GM12878 (cell line): Measurements from ENCODE around the gene GRIPAP1. TPM values are rescaled to one million over a fixed set of nuclear protein-coding genes. Genes with fewer than 3 reads are reported as not detected.
A peak's percentile ranks its signal among the peaks of the same experiment; 100 is the strongest.

Experiments used
- ATAC-seq: fragments of 200-7000 bp; cut with Tn5 transposase; 3 replicates; pipeline ENCODE4 v1.9.1; 2020; ENCODE audit warnings: mild to moderate bottlenecking, moderate library complexity
- BruUV-seq: library from RNA; stranded (reverse); fragments of 400-500 nt; replicated peaks from 2 replicates; lab custom pipeline; 2021; lab: Mats Ljungman, UMichigan
- CTCF ChIA-PET: fragments of 300-600 bp; sonication (Branson Sonifier 250); formaldehyde crosslinking; extraction: SDS; loops from one replicate; lab custom pipeline; 2021; ENCODE audit warnings: inconsistent platforms; lab: Yijun Ruan, JAX
- POLR2A ChIA-PET: fragments of 350-600 bp; formaldehyde crosslinking; extraction: SDS; loops from one replicate; lab custom pipeline; 2021; ENCODE audit warnings: inconsistent platforms; lab: Charles Lee
- RAD21 ChIA-PET: fragments of 300-600 bp; sonication (Branson Sonifier 250); formaldehyde crosslinking; loops from one replicate; lab custom pipeline; 2023; ENCODE audit warnings: antibody characterized with exemption; ENCODE audit not compliant: unreplicated experiment; lab: Charles Lee
- SMC1A ChIA-PET: fragments of 300-600 bp; sonication (Branson Sonifier 250); formaldehyde crosslinking; loops from one replicate; lab custom pipeline; 2023; ENCODE audit not compliant: unreplicated experiment, uncharacterized antibody; lab: Charles Lee
- DNase-seq: peaks from one replicate; pipeline ENCODE4 v3.0.0-alpha.2; 2011; ENCODE audit warnings: low read depth, low spot score
- FAIRE-seq: peaks from 3 replicates; lab custom pipeline; 2011; peaks lifted over from hg19 to GRCh38; lab: Jason Lieb, UNC
- H2AFZ ChIP-seq: 2 replicates; pipeline ENCODE4 v1.6.0; 2011; ENCODE audit warnings: low read depth, low read length, control low read depth; ENCODE audit not compliant: control insufficient read depth
- H3K27ac ChIP-seq: 2 replicates; pipeline ENCODE4 v1.5.1; 2011; ENCODE audit warnings: control low read depth; ENCODE audit not compliant: control insufficient read depth, insufficient read depth
- H3K27me3 ChIP-seq, 2 experiments: replicated peaks in 1 of 2; 2 replicates each; pipeline versions ENCODE4 v1.6.0 to v1.6.1; 2011; ENCODE audit warnings: low read length in 1 of 2; ENCODE audit not compliant: control insufficient read depth in 2 of 2, insufficient read depth in 2 of 2
- H3K36me3 ChIP-seq, 2 experiments: 2 replicates each; pipeline ENCODE4 v1.5.1; 2011; ENCODE audit warnings: low read length in 1 of 2; ENCODE audit not compliant: control insufficient read depth in 2 of 2, insufficient read depth in 2 of 2
- H3K4me1 ChIP-seq: 2 replicates; pipeline ENCODE4 v1.6.1; 2011; ENCODE audit warnings: mild to moderate bottlenecking, low read length, moderate library complexity, mixed read lengths; ENCODE audit not compliant: control insufficient read depth, insufficient read depth
- H3K4me2 ChIP-seq: 2 replicates; pipeline ENCODE4 v1.6.0; 2011; ENCODE audit warnings: control low read depth; ENCODE audit not compliant: control insufficient read depth, insufficient read depth
- H3K4me3 ChIP-seq: fragments of 200-600 bp; sonication (generic); 2 replicates; pipeline ENCODE4 v1.5.1; 2016
- H3K79me2 ChIP-seq: 2 replicates; pipeline ENCODE4 v1.6.0; 2011; ENCODE audit warnings: low read length; ENCODE audit not compliant: control insufficient read depth, insufficient read depth
- H3K9ac ChIP-seq: 2 replicates; pipeline ENCODE4 v1.8.0; 2011; ENCODE audit warnings: low read length, control low read depth, mixed read lengths; ENCODE audit not compliant: control insufficient read depth, insufficient read depth
- H3K9me3 ChIP-seq: replicated peaks from 3 replicates; pipeline ENCODE4 v1.5.1; 2011; ENCODE audit warnings: mild to moderate bottlenecking, low read length; ENCODE audit not compliant: control insufficient read depth, insufficient read depth
- H4K20me1 ChIP-seq: 2 replicates; pipeline ENCODE4 v1.6.0; 2011; ENCODE audit not compliant: control insufficient read depth, insufficient read depth
- ASH2L ChIP-seq: fragments of 300-600, 200-600 bp; sonication (generic); IDR thresholded peaks from 2 replicates; pipeline ENCODE4 v1.6.1; 2017; ENCODE audit warnings: low read depth, mild to moderate bottlenecking, borderline replicate concordance
- BHLHE40 ChIP-seq, 2 experiments: fragments of 450-650 bp in 1 of 2; IDR thresholded peaks; 2 replicates each; pipeline ENCODE4 v1.6.1; 2011 to 2017; ENCODE audit warnings: low read depth in 2 of 2, borderline replicate concordance in 1 of 2, improper control_type of control experiment in 1 of 2, low read length in 1 of 2, mild to moderate bottlenecking in 1 of 2
- BRCA1 ChIP-seq: IDR thresholded peaks from 2 replicates; pipeline ENCODE4 v1.6.1; 2011; ENCODE audit warnings: low read depth, low read length, improper control_type of control experiment
- CBX5 ChIP-seq: sonication (generic); IDR thresholded peaks from 2 replicates; pipeline ENCODE4 v1.6.1; 2016; ENCODE audit warnings: low read depth, moderate library complexity, mild to moderate bottlenecking, inconsistent platforms
- DPF2 ChIP-seq: fragments of 450-650 bp; IDR thresholded peaks from 2 replicates; pipeline ENCODE4 v1.6.1; 2017; ENCODE audit warnings: mild to moderate bottlenecking
- FOS ChIP-seq: IDR thresholded peaks from 3 replicates; pipeline ENCODE4 v1.6.1; 2011; ENCODE audit warnings: borderline replicate concordance; ENCODE audit not compliant: insufficient read length; ENCODE audit errors: extremely low read depth
- GABPA ChIP-seq: IDR thresholded peaks from 2 replicates; pipeline ENCODE4 v1.6.1; 2014; ENCODE audit warnings: antibody characterized with exemption, low read depth, mild to moderate bottlenecking, inconsistent platforms
- HDGF ChIP-seq: fragments of 450-650 bp; IDR thresholded peaks from 2 replicates; pipeline ENCODE4 v1.6.1; 2016; ENCODE audit warnings: antibody characterized with exemption
- KLF5 ChIP-seq: fragments of 450-650 bp; IDR thresholded peaks from 2 replicates; pipeline ENCODE4 v1.6.1; 2014; ENCODE audit warnings: mild to moderate bottlenecking; ENCODE audit not compliant: partially characterized antibody
- MEF2A ChIP-seq: IDR thresholded peaks from 2 replicates; pipeline ENCODE4 v1.6.1; 2011; ENCODE audit warnings: low read depth, mild to moderate bottlenecking, low read length, moderate library complexity; ENCODE audit not compliant: insufficient read depth
- MXI1 ChIP-seq: fragments of 150-350 bp; IDR thresholded peaks from 2 replicates; pipeline ENCODE4 v1.6.1; 2011; ENCODE audit warnings: low read depth, mild to moderate bottlenecking, inconsistent platforms, low read length, improper control_type of control experiment
- NFYB ChIP-seq: IDR thresholded peaks from 2 replicates; pipeline ENCODE4 v1.6.1; 2011; ENCODE audit warnings: low read depth, mild to moderate bottlenecking, low read length, improper control_type of control experiment, moderate library complexity; ENCODE audit not compliant: insufficient read depth
- NR2C2 ChIP-seq: IDR thresholded peaks from 2 replicates; pipeline ENCODE4 v1.6.1; 2011; ENCODE audit warnings: borderline replicate concordance, low read depth; ENCODE audit not compliant: control insufficient read depth, insufficient read length
- POLR2A ChIP-seq: IDR thresholded peaks from 2 replicates; pipeline ENCODE4 v1.6.1; 2011; ENCODE audit warnings: low read depth, mild to moderate bottlenecking, low read length
- SIX5 ChIP-seq: IDR thresholded peaks from 2 replicates; pipeline ENCODE4 v1.6.1; 2011; ENCODE audit warnings: mild to moderate bottlenecking, low read depth, low read length, moderate library complexity; ENCODE audit not compliant: severe bottlenecking
- SPI1 ChIP-seq: IDR thresholded peaks from 2 replicates; pipeline ENCODE4 v1.6.1; 2011; ENCODE audit warnings: low read depth, mild to moderate bottlenecking, low read length, moderate library complexity, borderline replicate concordance; ENCODE audit not compliant: insufficient read depth
- YBX1 ChIP-seq: fragments of 450-650 bp; IDR thresholded peaks from 2 replicates; pipeline ENCODE4 v1.6.1; 2016; ENCODE audit warnings: antibody characterized with exemption
- ZNF622 ChIP-seq: fragments of 450-650 bp; IDR thresholded peaks from 2 replicates; pipeline ENCODE4 v1.6.1; 2017; ENCODE audit warnings: mild to moderate bottlenecking, inconsistent platforms
- WGBS: methylation state at CpG from one replicate; pipeline ENCODE4 v1.1.6; 2016; ENCODE audit warnings: low lambda C conversion rate; ENCODE audit not compliant: insufficient replicate concordance, insufficient coverage; ENCODE audit errors: missing lambda C conversion rate; 5-methylcytosine and 5-hydroxymethylcytosine counted together
- in situ Hi-C: fragments of 300-500 bp; cut with MboI; formaldehyde crosslinking; loops from 9 replicates; pipeline ENCODE4 v1.14.3; 2018; ENCODE audit warnings: mixed read lengths
- intact Hi-C: fragments of 100-400 bp; cut with micrococcal nuclease; formaldehyde crosslinking; loops from one replicate; pipeline ENCODE4 v1.14.2; 2022; ENCODE audit not compliant: unreplicated experiment
- polyA plus RNA-seq, 11 experiments: library from polyadenylated mRNA; depleted of rRNA in 4 of 11; unstranded in 6 of 11; stranded (reverse) in 5 of 11; fragments of >200 nt; fragmentation: Nextera tagmentation in 4 of 11; fragmentation: Illumina TruSeq in 1 of 11; extraction: Ambion mirVana in 4 of 11; extraction: Trizol in 1 of 11; gene quantifications; 1 replicate in 1 of 11; 2 replicates in 10 of 11; pipeline versions ENCODE4 v1.2.1 to v1.2.3, GENCODE V29; 2011 to 2016; ENCODE audit warnings: inconsistent platforms in 2 of 11, missing spikeins in 2 of 11, low read depth in 1 of 11
- total RNA-seq, 4 experiments: library from RNA; depleted of rRNA in 3 of 4; stranded (reverse); fragments of >200 nt in 3 of 4; fragmentation: Illumina TruSeq in 1 of 4; extraction: Trizol in 1 of 4; gene quantifications; 2 replicates each; pipeline versions ENCODE4 v1.2.1 to v1.2.3, GENCODE V29; 2013 to 2021
- TF ChIP-seq, protein P1 (sequence below): IDR thresholded peaks from 2 replicates; pipeline ENCODE4 v1.6.1; 2012; ENCODE audit warnings: improper control_type of control experiment, low read depth, low read length; ENCODE audit not compliant: insufficient replicate concordance

Gene GRIPAP1
- total and polyA plus RNA-seq, 10 of the 15 experiments (the other 5 are each of a cell fraction or from before 2014, with no cell fraction given), result 4.2 to 44.7 (median 25.8) TPM

DNA sequence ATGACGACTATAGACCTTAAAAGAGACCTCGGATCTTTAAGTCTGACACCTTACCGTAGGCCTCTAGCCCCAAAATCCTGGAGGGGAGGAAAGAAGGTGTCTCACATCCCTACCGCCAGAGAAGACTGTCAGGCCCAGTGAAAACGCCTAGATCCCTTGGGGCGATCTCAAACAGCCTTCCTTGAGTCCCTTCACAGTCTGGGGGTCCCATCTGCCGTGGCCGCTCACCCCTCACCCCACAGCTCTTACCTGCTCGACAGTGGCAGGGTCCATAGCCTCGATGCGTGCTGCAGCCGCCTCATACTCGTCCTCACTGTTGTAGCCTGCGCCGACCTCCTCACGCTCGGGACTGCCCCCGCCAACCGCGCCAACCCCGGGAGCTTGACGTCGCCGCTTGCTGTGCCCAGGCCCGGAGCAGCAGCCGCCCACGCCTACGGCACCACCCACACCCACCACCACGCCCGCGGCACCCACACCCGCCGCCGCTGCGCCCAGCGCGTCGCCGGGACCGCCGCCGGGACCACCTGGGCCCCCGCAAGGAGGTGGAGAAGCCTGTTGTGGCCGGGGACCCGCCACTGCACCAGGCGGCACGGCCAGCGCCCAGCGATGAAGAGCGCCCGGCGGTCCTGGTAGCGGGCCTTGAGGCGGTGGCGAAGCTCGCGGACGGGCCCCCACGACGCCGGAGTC lies 45.2 kb downstream of the GRIPAP1 start (continued):
- no peak for TF ChIP-seq MXI1
- TF ChIP-seq BHLHE40 (IDR thresholded peaks at IDR 0.05; ENCODE audit: borderline replicate concordance in 1 of 2, low read depth in 2 of 2, low read length in 1 of 2), result peak in 1 of 2 experiments; percentile 35; a peak in 2 of 4 replicates
- 0 out of 2 replicates have a peak, but pooled peaks have one; percentile 55 for TF ChIP-seq DPF2
- TF ChIP-seq POLR2A, result peak; percentile 70
- TF ChIP-seq, all 136 proteins: peak for 9

DNA sequence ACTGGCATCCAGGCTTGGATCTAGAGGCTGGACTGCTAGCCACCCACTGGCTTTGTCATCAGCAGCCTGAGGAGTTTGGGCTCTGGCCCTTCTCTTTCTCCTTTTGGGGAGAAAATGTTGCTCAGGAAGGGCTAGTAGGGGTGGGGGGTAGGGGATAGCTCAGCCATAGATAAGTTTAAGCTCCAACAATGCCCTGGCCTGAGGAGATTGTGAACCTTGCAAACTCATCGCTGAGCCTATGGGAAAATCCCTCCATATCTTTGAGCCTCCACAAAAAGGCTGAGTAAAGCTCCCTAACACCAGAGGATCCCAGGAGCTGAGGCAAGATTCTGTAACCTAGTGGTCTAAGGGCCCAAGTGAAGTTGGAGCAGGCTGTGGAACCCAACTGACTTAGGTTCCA lies 53.5 kb downstream of the GRIPAP1 start:
- Histone ChIP-seq H3K79me2 (peaks cover 27% of the 10 kb centered on the region), H3K27me3 (no peaks in the 10 kb centered on the region), H3K9me3 (no peaks in the 10 kb centered on the region), H4K20me1 (no peaks in the 10 kb centered on the region; the same call in 1 of the 2 replicates), H2AFZ (no peak overlapping the region), H3K4me1 (no peaks in the 10 kb centered on the region), H3K4me2 (no peak overlapping the region), H3K27ac (no peak overlapping the region), H3K4me3 (no peak overlapping the region), H3K9ac (no peak overlapping the region), H3K36me3 (peaks cover 0 to 2% of the 10 kb centered on the region in 2 experiments; a peak in 1 of 4 replicates)
- intact Hi-C loops (loop anchor here (5.0 to 10.0 kb wide), 3 partner anchors 36 to 1756 kb away; partner anchors contain the start of genes SLC35A2 and UBA1), in situ Hi-C loops (loop anchor here (25.0 kb wide), 1 partner anchor 1736 kb away; the partner anchor contains the start of gene CDK16)
- POLR2A ChIA-PET, result no interaction called here
- CTCF ChIA-PET, result interaction anchor here (0.6 to 0.9 kb wide), 2 partner anchors 10 to 57 kb away, joined by 3 read pairs; no protein-coding TSS in a partner anchor
- SMC1A ChIA-PET, result no interaction called here
- no peak for FAIRE-seq
- DNase-seq, result no peak
- WGBS, result 44% methylated on average over 1 of the region's 1 CpG
- no peak for TF ChIP-seq BRCA1
- no peak for TF ChIP-seq ASH2L
- TF ChIP-seq, protein P1, sequence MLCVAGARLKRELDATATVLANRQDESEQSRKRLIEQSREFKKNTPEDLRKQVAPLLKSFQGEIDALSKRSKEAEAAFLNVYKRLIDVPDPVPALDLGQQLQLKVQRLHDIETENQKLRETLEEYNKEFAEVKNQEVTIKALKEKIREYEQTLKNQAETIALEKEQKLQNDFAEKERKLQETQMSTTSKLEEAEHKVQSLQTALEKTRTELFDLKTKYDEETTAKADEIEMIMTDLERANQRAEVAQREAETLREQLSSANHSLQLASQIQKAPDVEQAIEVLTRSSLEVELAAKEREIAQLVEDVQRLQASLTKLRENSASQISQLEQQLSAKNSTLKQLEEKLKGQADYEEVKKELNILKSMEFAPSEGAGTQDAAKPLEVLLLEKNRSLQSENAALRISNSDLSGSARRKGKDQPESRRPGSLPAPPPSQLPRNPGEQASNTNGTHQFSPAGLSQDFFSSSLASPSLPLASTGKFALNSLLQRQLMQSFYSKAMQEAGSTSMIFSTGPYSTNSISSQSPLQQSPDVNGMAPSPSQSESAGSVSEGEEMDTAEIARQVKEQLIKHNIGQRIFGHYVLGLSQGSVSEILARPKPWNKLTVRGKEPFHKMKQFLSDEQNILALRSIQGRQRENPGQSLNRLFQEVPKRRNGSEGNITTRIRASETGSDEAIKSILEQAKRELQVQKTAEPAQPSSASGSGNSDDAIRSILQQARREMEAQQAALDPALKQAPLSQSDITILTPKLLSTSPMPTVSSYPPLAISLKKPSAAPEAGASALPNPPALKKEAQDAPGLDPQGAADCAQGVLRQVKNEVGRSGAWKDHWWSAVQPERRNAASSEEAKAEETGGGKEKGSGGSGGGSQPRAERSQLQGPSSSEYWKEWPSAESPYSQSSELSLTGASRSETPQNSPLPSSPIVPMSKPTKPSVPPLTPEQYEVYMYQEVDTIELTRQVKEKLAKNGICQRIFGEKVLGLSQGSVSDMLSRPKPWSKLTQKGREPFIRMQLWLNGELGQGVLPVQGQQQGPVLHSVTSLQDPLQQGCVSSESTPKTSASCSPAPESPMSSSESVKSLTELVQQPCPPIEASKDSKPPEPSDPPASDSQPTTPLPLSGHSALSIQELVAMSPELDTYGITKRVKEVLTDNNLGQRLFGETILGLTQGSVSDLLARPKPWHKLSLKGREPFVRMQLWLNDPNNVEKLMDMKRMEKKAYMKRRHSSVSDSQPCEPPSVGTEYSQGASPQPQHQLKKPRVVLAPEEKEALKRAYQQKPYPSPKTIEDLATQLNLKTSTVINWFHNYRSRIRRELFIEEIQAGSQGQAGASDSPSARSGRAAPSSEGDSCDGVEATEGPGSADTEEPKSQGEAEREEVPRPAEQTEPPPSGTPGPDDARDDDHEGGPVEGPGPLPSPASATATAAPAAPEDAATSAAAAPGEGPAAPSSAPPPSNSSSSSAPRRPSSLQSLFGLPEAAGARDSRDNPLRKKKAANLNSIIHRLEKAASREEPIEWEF, result no peak
- no peak for TF ChIP-seq NFYB
- no peak for TF ChIP-seq HDGF
- TF ChIP-seq ZNF622, result no peak
- TF ChIP-seq YBX1, result no peak
- TF ChIP-seq KLF5, result no peak
- TF ChIP-seq SPI1, result no peak
- TF ChIP-seq SIX5, result no peak
- TF ChIP-seq MEF2A, result no peak
- TF ChIP-seq GABPA, result no peak
- no peak for TF ChIP-seq CBX5
- no peak for TF ChIP-seq NR2C2
- no peak for TF ChIP-seq FOS
- ATAC-seq, result no peak
- BruUV-seq, result no TSS peak
- RAD21 ChIA-PET, result interaction anchor here (1.1 kb wide), 1 partner anchor 11 kb away, joined by 3 read pairs; no protein-coding TSS in a partner anchor
